ENCODE measurements around the gene ALOX15B. TPM values are rescaled to one million over a fixed set of nuclear protein-coding genes. Genes with fewer than 3 reads are reported as not detected.

ALOX15B gene
- total and polyA plus RNA-seq, 11 donors, result 0.07 to 2.2 (median 0.23) TPM; not detected in 4

DNA sequence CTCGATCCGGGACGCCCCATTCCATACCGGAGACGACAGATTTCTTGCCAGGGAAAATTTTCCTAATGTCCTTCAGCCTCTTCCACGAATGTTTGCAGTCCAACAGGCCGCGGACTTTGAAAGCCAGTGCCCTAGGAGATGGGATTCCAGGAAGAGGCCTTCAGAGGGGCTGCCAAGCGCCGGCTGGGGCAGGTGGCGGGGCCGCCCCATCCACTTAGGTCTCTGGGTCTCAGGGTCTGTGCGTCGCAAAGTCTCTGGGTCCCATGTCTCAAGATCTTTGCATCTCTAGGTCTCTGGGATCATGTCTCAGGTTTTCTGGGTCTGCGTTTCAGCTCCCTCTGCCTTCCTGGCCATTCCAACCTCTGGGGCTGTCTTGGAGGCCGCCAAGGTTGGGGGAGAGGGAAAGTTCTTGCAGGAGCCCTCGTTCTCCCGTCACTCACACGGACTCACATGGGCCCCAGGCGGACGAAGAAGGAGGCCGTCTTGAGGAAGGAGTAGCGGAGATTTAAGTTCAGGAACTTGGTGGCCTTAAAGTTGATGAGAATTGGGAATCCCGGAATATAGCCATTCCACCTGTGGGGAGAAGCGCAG lies 41.4 kb downstream of the ALOX15B start:
- no peak for TF ChIP-seq POLR2A (IDR thresholded peaks at IDR 0.05)
- TF ChIP-seq, protein P1, sequence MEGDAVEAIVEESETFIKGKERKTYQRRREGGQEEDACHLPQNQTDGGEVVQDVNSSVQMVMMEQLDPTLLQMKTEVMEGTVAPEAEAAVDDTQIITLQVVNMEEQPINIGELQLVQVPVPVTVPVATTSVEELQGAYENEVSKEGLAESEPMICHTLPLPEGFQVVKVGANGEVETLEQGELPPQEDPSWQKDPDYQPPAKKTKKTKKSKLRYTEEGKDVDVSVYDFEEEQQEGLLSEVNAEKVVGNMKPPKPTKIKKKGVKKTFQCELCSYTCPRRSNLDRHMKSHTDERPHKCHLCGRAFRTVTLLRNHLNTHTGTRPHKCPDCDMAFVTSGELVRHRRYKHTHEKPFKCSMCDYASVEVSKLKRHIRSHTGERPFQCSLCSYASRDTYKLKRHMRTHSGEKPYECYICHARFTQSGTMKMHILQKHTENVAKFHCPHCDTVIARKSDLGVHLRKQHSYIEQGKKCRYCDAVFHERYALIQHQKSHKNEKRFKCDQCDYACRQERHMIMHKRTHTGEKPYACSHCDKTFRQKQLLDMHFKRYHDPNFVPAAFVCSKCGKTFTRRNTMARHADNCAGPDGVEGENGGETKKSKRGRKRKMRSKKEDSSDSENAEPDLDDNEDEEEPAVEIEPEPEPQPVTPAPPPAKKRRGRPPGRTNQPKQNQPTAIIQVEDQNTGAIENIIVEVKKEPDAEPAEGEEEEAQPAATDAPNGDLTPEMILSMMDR (IDR thresholded peaks at IDR 0.05), result no peak
- intact Hi-C loops (cut with DNase I), result loop anchor here in 7 of 10 donors (5.0 to 10.0 kb wide), 4 partner anchors 37 to 224 kb away; partner anchors contain the start of genes ALOXE3 (in 3 of the 7) and SLC25A35 (in 2 of the 7)
- Histone ChIP-seq H3K4me3 (peak overlapping the region in 11 of 12 donors; percentile 0 to 58 (median 44)), H3K9me3 (no peaks in the 10 kb centered on the region), H3K27ac (no peak overlapping the region), H3K4me1 (peaks cover 0 to 17% (median 12%) of the 10 kb centered on the region in 12 donors), H3K36me3 (no peaks in the 10 kb centered on the region), H3K27me3 (peaks cover 9 to 94% (median 57%) of the 10 kb centered on the region in 9 donors)
- peak in 1 of 4 donors; percentile 13 for ATAC-seq
- WGBS, 4 donors, result 20 to 32% (median 24%) methylated on average over 17 to 25 of the region's 25 CpGs
- no peak for DNase-seq

DNA sequence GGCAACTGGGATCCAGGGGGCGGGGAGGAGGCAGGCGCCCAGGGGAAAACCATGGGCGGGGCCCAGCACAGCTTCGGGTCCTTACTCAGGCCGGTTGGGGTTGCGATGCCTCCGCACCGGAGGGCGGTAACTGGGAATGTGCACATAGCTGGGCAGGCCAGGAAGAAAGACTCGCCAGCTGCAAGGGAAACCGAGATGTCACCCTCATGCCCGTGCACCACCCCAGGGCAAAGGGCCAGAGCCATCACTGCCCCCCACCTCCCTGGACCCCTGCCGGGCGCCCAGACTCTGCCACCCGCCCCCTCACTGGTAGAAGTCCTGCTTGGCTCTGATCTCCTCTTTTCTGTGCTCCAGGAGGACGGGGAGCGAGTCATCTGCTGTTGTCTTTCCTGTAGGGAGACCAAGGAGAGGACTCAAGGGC lies 42.0 kb downstream of the ALOX15B start:
- no peak for DNase-seq
- H3K27me3 ChIP-seq, result peaks cover 5 to 92% (median 53%) of the 10 kb centered on the region in 9 donors
- intact Hi-C loops (cut with DNase I), result loop anchor here in 7 of 10 donors (5.0 to 10.0 kb wide), 4 partner anchors 36 to 224 kb away; partner anchors contain the start of genes ALOXE3 (in 3 of the 7) and SLC25A35 (in 2 of the 7)

DNA sequence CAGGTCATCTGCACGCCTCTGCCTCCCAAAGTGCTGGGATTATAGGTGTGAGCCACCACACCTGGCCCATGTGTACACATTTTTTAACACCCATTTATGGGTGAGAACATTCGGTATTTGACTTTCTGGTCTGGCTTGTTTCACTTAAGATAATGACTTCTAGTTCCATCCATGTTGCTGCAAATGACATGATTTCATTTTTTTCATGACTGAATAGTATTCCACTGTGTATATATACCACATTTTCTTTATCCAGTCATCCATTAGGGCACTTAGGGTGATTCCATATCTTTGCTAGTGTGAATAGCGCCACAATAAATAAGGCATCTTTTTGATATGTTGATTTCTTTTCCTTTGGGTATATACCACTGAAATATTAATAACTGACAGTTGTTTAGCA lies 43.0 kb downstream of the ALOX15B start:
- H3K4me1 ChIP-seq, result peaks cover 0 to 17% (median 12%) of the 10 kb centered on the region in 12 donors
- 91 to 96% (median 93%) methylated on average over 3 of the region's 3 CpGs for WGBS, 4 donors
- H3K27me3 ChIP-seq, result peaks cover 5 to 90% (median 45%) of the 10 kb centered on the region in 9 donors
- no peak overlapping the region for H3K4me3 ChIP-seq
- no peaks in the 10 kb centered on the region for H3K36me3 ChIP-seq
- H3K9me3 ChIP-seq, result no peaks in the 10 kb centered on the region
- intact Hi-C loops (cut with DNase I), result loop anchor here in 7 of 10 donors (5.0 to 10.0 kb wide), 4 partner anchors 35 to 223 kb away; partner anchors contain the start of genes ALOXE3 (in 3 of the 7) and SLC25A35 (in 2 of the 7)
- H3K27ac ChIP-seq, result no peak overlapping the region
- no peak for ATAC-seq
- DNase-seq, result peak in 1 of 5 donors; percentile 9
- no peak for TF ChIP-seq POLR2A (IDR thresholded peaks at IDR 0.05)
- TF ChIP-seq, protein P1 (IDR thresholded peaks at IDR 0.05), result no peak

More for the DNA sequence above, 42.0 kb downstream of the ALOX15B start:
- no peak for ATAC-seq
- Histone ChIP-seq H3K9me3 (no peaks in the 10 kb centered on the region), H3K4me3 (no peak overlapping the region), H3K27ac (no peak overlapping the region), H3K36me3 (no peaks in the 10 kb centered on the region), H3K4me1 (peaks cover 0 to 17% (median 12%) of the 10 kb centered on the region in 12 donors)
- TF ChIP-seq, protein P1 (IDR thresholded peaks at IDR 0.05), result no peak
- TF ChIP-seq POLR2A (IDR thresholded peaks at IDR 0.05), result no peak
- 42 to 68% (median 50%) methylated on average over 15 to 17 of the region's 17 CpGs for WGBS, 4 donors

DNA sequence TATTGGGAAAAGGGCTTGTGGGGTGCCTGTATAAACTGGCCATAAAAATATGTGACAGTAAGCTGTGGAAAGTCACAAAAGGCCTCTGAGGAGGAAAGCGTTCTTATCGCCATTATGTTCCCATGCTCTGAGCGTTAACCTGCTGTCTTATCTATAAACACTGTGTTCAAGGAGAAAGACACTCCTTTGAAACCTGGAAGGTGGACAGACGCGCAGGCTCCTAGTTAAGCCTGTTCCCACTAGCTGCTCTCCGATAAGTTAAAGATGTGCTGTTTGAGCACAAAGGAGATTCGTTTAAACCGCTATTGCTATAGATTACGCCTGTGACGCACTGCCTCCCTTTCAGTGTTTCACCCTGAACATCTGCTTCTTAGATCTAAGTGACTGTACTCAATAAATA lies 43.4 kb downstream of the ALOX15B start:
- no peak for TF ChIP-seq POLR2A (IDR thresholded peaks at IDR 0.05)
- TF ChIP-seq, protein P1 (IDR thresholded peaks at IDR 0.05), result no peak
- H3K27me3 ChIP-seq, result peaks cover 5 to 86% (median 41%) of the 10 kb centered on the region in 9 donors
- intact Hi-C loops (cut with DNase I), result loop anchor here in 7 of 10 donors (5.0 to 10.0 kb wide), 4 partner anchors 35 to 223 kb away; partner anchors contain the start of genes ALOXE3 (in 3 of the 7) and SLC25A35 (in 2 of the 7)
- no peak overlapping the region for H3K27ac ChIP-seq
- ATAC-seq (no peak), DNase-seq (no peak)
- H3K36me3 ChIP-seq, result no peaks in the 10 kb centered on the region
- 69 to 82% (median 75%) methylated on average over 10 of the region's 10 CpGs for WGBS, 4 donors
- no peaks in the 10 kb centered on the region for H3K9me3 ChIP-seq
- H3K4me1 ChIP-seq, result peaks cover 0 to 17% (median 12%) of the 10 kb centered on the region in 12 donors
- H3K4me3 ChIP-seq, result no peak overlapping the region
